Endothelial cell of umbilical vein (primary cell): ENCODE results near the gene TWF2. TPM values are rescaled to one million over a fixed set of nuclear protein-coding genes. Genes with fewer than 3 reads are reported as not detected.

Source experiments
- BruUV-seq: library from RNA; stranded (reverse); fragments of 400-500 nt; replicated peaks from 2 replicates; lab custom pipeline; 2021; lab: Mats Ljungman, UMichigan
- CTCF ChIA-PET: fragments of 300-600, 350-600 bp; sonication (Branson Sonifier 250); formaldehyde crosslinking; loops from one replicate; lab custom pipeline; 2021; ENCODE audit warnings: antibody characterized with exemption, inconsistent platforms; lab: Charles Lee
- POLR2A ChIA-PET: fragments of 300-600, 350-600 bp; sonication (Branson Sonifier 250); formaldehyde crosslinking; loops from one replicate; lab custom pipeline; 2021; ENCODE audit warnings: antibody characterized with exemption, inconsistent platforms; lab: Charles Lee
- DNase-seq: peaks from one replicate; pipeline ENCODE4 v3.0.0-alpha.2; 2011; ENCODE audit warnings: low read depth, low spot score
- FAIRE-seq: peaks from 2 replicates; lab custom pipeline; 2011; peaks lifted over from hg19 to GRCh38; lab: Jason Lieb, UNC
- H2AFZ ChIP-seq: 2 replicates; pipeline ENCODE4 v1.6.0; 2012; ENCODE audit warnings: low read depth, low read length, control low read depth, inconsistent platforms
- H3K27ac ChIP-seq: 2 replicates; pipeline ENCODE4 v1.5.1; 2011; ENCODE audit warnings: low read depth, mild to moderate bottlenecking, control low read depth, low read length, moderate library complexity; ENCODE audit not compliant: insufficient read depth
- H3K27me3 ChIP-seq, 2 experiments: 2 replicates each; pipeline versions ENCODE4 v1.6.0 to v1.6.1; 2011; ENCODE audit warnings: low read length in 2 of 2, mixed read lengths in 1 of 2; ENCODE audit not compliant: control insufficient read depth in 2 of 2, insufficient read depth in 2 of 2
- H3K36me3 ChIP-seq, 2 experiments: 2 replicates in 1 of 2; 3 replicates in 1 of 2; pipeline ENCODE4 v1.5.1; 2011; ENCODE audit warnings: low read length in 2 of 2, mild to moderate bottlenecking in 1 of 2, moderate library complexity in 1 of 2; ENCODE audit not compliant: control insufficient read depth in 2 of 2, insufficient read depth in 2 of 2; ENCODE audit errors: extremely low read depth in 1 of 2
- H3K4me1 ChIP-seq: 3 replicates; pipeline ENCODE4 v1.5.1; 2011; ENCODE audit warnings: mild to moderate bottlenecking, low read length; ENCODE audit not compliant: control insufficient read depth, insufficient read depth; ENCODE audit errors: extremely low read depth
- H3K4me2 ChIP-seq: 2 replicates; pipeline ENCODE4 v1.6.1; 2011; ENCODE audit warnings: low read length, control low read depth, mixed read lengths; ENCODE audit not compliant: insufficient read depth
- H3K4me3 ChIP-seq, 3 experiments: fragments of 200-600 bp in 1 of 3; sonication (generic), shearing (Covaris generic) in 1 of 3; replicated peaks in 1 of 3; 2 replicates each; pipeline ENCODE4 v1.5.1; 2011 to 2016; ENCODE audit warnings: control low read depth in 3 of 3, low read length in 3 of 3, mild to moderate bottlenecking in 2 of 3, inconsistent platforms in 1 of 3, low read depth in 1 of 3, moderate library complexity in 1 of 3; ENCODE audit not compliant: insufficient read depth in 1 of 3
- H3K79me2 ChIP-seq: 2 replicates; pipeline ENCODE4 v1.6.0; 2012; ENCODE audit warnings: low read length, inconsistent platforms; ENCODE audit not compliant: control insufficient read depth, insufficient read depth
- H3K9ac ChIP-seq: replicated peaks from 2 replicates; pipeline ENCODE3; 2011; ENCODE audit warnings: low read length, control low read depth; ENCODE audit not compliant: insufficient read depth; ENCODE audit errors: extremely low read depth
- H3K9me1 ChIP-seq: replicated peaks from 3 replicates; pipeline ENCODE4 v1.6.0; 2011; ENCODE audit warnings: mild to moderate bottlenecking, low read length; ENCODE audit not compliant: control insufficient read depth, insufficient read depth; ENCODE audit errors: extremely low read depth
- H3K9me3 ChIP-seq: replicated peaks from 2 replicates; pipeline ENCODE4 v1.5.1; 2012; ENCODE audit warnings: low read length, inconsistent platforms; ENCODE audit not compliant: control insufficient read depth, insufficient read depth
- H4K20me1 ChIP-seq: replicated peaks from 2 replicates; pipeline ENCODE3; 2011; ENCODE audit warnings: mild to moderate bottlenecking, low read length; ENCODE audit not compliant: control insufficient read depth, insufficient read depth; ENCODE audit errors: extremely low read depth
- EZH2 ChIP-seq: IDR thresholded peaks from 2 replicates; pipeline ENCODE4 v1.6.1; 2012; ENCODE audit warnings: borderline replicate concordance, low read depth, mild to moderate bottlenecking, moderate library complexity, low read length, inconsistent platforms; ENCODE audit not compliant: severe bottlenecking
- FOS ChIP-seq: IDR thresholded peaks from 2 replicates; pipeline ENCODE4 v1.6.1; 2011; ENCODE audit warnings: mild to moderate bottlenecking, low read length, moderate library complexity, borderline replicate concordance; ENCODE audit not compliant: insufficient read depth
- GATA2 ChIP-seq: IDR thresholded peaks from 2 replicates; pipeline ENCODE4 v1.7.0; 2011; ENCODE audit warnings: low read depth, mild to moderate bottlenecking, moderate library complexity, mixed read lengths, low read length; ENCODE audit not compliant: insufficient read length, insufficient read depth
- JUN ChIP-seq: IDR thresholded peaks from 2 replicates; pipeline ENCODE4 v1.6.1; 2011; ENCODE audit warnings: borderline replicate concordance, low read depth; ENCODE audit not compliant: insufficient read length, insufficient read depth
- MYC ChIP-seq: IDR thresholded peaks from one replicate; pipeline ENCODE4 v1.6.1; 2011; ENCODE audit warnings: mild to moderate bottlenecking, low read depth, low read length
- POLR2A ChIP-seq: IDR thresholded peaks from 2 replicates; pipeline ENCODE4 v1.6.1; 2012; ENCODE audit warnings: low read depth, mild to moderate bottlenecking, control low read depth, low read length
- POLR2AphosphoS5 ChIP-seq: IDR thresholded peaks from 2 replicates; pipeline ENCODE4 v1.6.1; 2012; ENCODE audit warnings: low read depth, mild to moderate bottlenecking, control low read depth, low read length, moderate library complexity; ENCODE audit not compliant: insufficient read depth
- dilution Hi-C: fragments of 300-500 bp; cut with MboI; formaldehyde crosslinking; loops from one replicate; pipeline ENCODE4 v1.15.0; 2019; ENCODE audit warnings: low sequenced_read_pairs; ENCODE audit not compliant: extremely low pct_ligation_motif_present
- intact Hi-C: fragments of 100-400 bp; cut with micrococcal nuclease; formaldehyde crosslinking; loops from one replicate; pipeline ENCODE4 v1.10.0; 2022
- polyA plus RNA-seq, 4 experiments: library from polyadenylated mRNA; depleted of rRNA in 3 of 4; stranded (reverse) in 3 of 4; unstranded in 1 of 4; fragments of >200 nt; gene quantifications; 2 replicates each; pipeline versions ENCODE4 v1.2.1 to v1.2.3, GENCODE V29; 2011 to 2012; ENCODE audit warnings: missing spikeins in 1 of 4
- total RNA-seq: library from RNA; stranded (reverse); gene quantifications from 2 replicates; pipeline ENCODE4 v1.2.3, GENCODE V29; 2021
- TF ChIP-seq, protein P1 (sequence below), 2 donors: IDR thresholded peaks; 1 replicate in 1 of 2; 2 replicates in 1 of 2; pipeline ENCODE4 v1.5.1; 2011; ENCODE audit warnings: low read length in 2 of 2, mild to moderate bottlenecking in 2 of 2, moderate library complexity in 2 of 2, control low read depth in 1 of 2, inconsistent platforms in 1 of 2, low read depth in 1 of 2; ENCODE audit not compliant: insufficient read depth in 1 of 2; ENCODE audit errors: extremely low read depth in 1 of 2
- TF ChIP-seq, protein P2 (sequence below): IDR thresholded peaks from 2 replicates; pipeline ENCODE4 v1.6.1; 2011; ENCODE audit not compliant: insufficient read depth, insufficient read length

TWF2 gene
- total and polyA plus RNA-seq, 2 donors (not counting 3 experiments of a cell fraction or from before 2014, with no cell fraction given), result 82.9 to 134 TPM

DNA sequence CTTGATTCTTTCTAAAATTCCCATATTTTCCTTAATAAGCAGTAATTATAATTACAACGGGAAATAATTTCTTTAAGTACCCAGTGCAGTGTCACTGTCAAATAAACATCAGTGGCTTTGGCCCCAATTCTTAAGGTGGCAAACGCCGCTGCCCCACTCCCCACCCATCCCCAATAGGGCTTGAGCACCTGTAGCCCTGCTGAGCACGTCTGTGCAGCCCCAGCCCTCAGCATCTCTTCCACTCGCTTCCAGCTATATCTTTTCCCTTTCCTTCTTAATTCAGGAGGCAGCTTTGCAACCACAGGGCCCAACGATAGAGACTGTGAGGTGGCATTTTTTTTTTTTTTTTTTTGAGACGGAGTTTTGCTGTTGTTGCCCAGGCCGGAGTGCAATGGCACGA, 15.7 kb upstream of the TWF2 start:
- H3K4me3 ChIP-seq, result no peak overlapping the region
- TF ChIP-seq POLR2A, result peak; percentile 25
- TF ChIP-seq, protein P1, sequence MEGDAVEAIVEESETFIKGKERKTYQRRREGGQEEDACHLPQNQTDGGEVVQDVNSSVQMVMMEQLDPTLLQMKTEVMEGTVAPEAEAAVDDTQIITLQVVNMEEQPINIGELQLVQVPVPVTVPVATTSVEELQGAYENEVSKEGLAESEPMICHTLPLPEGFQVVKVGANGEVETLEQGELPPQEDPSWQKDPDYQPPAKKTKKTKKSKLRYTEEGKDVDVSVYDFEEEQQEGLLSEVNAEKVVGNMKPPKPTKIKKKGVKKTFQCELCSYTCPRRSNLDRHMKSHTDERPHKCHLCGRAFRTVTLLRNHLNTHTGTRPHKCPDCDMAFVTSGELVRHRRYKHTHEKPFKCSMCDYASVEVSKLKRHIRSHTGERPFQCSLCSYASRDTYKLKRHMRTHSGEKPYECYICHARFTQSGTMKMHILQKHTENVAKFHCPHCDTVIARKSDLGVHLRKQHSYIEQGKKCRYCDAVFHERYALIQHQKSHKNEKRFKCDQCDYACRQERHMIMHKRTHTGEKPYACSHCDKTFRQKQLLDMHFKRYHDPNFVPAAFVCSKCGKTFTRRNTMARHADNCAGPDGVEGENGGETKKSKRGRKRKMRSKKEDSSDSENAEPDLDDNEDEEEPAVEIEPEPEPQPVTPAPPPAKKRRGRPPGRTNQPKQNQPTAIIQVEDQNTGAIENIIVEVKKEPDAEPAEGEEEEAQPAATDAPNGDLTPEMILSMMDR (IDR thresholded peaks at IDR 0.05; ENCODE audit: extremely low read depth in 1 of 2, insufficient read depth in 1 of 2, low read depth in 1 of 2, low read length in 2 of 2), result no peak
- H3K9me3 ChIP-seq, result no peaks in the 10 kb centered on the region
- no peak overlapping the region for H3K4me2 ChIP-seq
- peaks cover 16% of the 10 kb centered on the region for H3K4me1 ChIP-seq
- POLR2A ChIA-PET, result interaction anchor here (0.6 to 0.7 kb wide), 2 partner anchors 23 to 466 kb away, joined by 5 to 6 read pairs; no protein-coding TSS in a partner anchor
- peaks cover 29% of the 10 kb centered on the region for H3K79me2 ChIP-seq
- H3K9me1 ChIP-seq, result no peaks in the 10 kb centered on the region
- H3K9ac ChIP-seq, result no peak overlapping the region
- peaks cover 31 to 49% of the 10 kb centered on the region in 2 experiments for H3K36me3 ChIP-seq
- H2AFZ ChIP-seq, result no peak overlapping the region
- no peaks in the 10 kb centered on the region for H4K20me1 ChIP-seq
- intact Hi-C loops (no loop called here), dilution Hi-C loops (no loop called here)
- BruUV-seq, result no TSS peak
- no peaks in the 10 kb centered on the region for H3K27me3 ChIP-seq
- no peak overlapping the region for H3K27ac ChIP-seq
- FAIRE-seq, result no peak
- CTCF ChIA-PET, result interaction anchor here (1.1 to 1.4 kb wide), 3 partner anchors 14 to 35 kb away, joined by 3 to 7 read pairs (median 4); no protein-coding TSS in a partner anchor
- DNase-seq, result no peak

DNA sequence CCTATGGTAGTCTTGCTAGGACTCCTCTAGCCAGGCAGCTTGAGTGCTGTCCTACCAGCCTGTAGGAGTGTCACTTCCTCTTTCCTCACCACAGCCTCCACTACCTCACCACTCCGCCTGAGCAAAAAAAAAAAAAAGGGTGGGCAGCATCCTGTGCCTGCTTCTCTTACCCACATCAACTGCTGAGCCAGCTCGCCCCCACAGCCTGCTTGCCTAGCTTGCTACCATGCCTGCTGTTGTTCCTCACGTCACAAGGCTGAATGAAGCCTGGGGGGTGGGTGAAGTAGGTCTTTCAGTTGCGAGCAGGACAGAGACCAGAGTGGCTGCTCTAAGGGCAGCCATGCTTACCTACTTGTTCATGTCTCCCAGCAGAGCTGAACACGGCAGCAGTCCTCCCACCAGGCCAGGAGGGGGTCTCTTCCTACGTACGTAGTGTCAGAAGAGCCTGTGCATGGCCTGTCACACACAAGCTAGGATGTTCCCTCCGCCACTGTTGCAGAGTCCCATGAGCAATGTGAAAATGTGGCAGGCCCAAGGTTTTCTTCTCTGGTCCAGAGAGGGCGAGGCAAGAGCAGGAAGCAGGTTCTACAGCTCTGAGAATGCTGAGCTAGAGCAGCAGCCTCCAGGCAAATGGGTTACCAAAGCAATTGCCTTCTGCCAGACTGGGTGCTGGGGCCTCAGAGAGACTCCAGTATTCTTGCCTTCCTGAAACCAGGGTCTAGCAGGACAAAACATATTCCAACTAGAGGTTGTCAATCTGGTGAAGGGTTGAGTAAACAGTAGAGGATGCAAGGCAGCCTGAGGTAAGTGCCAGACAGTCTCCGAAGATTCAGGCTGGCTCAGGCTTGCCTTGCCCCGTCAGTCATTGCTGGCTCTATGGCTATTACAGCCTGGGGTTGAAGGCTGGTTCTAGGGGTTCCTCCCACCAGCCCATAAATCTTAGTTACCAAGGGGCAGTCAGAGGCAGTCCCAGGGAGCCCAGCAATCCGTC, 14.7 kb upstream of the TWF2 start:
- no peak for FAIRE-seq
- dilution Hi-C loops, result no loop called here
- DNase-seq, result peak; percentile 22
- Histone ChIP-seq H3K4me2 (no peak overlapping the region), H3K9me3 (no peaks in the 10 kb centered on the region), H3K9me1 (no peaks in the 10 kb centered on the region), H3K9ac (no peak overlapping the region), H4K20me1 (no peaks in the 10 kb centered on the region), H3K4me3 (no peak overlapping the region), H3K79me2 (peaks cover 28% of the 10 kb centered on the region), H3K36me3 (peaks cover 26 to 55% of the 10 kb centered on the region in 2 experiments), H3K4me1 (peaks cover 6% of the 10 kb centered on the region), H2AFZ (no peak overlapping the region), H3K27ac (no peak overlapping the region), H3K27me3 (no peaks in the 10 kb centered on the region)
- intact Hi-C loops, result no loop called here
- CTCF ChIA-PET, result interaction anchor here (1.1 to 2.1 kb wide), 6 partner anchors 13 to 82 kb away, joined by 3 to 8 read pairs (median 4); no protein-coding TSS in a partner anchor
- TF ChIP-seq, protein P2, sequence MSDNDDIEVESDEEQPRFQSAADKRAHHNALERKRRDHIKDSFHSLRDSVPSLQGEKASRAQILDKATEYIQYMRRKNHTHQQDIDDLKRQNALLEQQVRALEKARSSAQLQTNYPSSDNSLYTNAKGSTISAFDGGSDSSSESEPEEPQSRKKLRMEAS, result no peak
- no peak for TF ChIP-seq POLR2AphosphoS5
- TF ChIP-seq POLR2A, result no peak
- TF ChIP-seq MYC, result no peak
- no peak for TF ChIP-seq EZH2
- TF ChIP-seq, protein P1 (IDR thresholded peaks at IDR 0.05; ENCODE audit: extremely low read depth in 1 of 2, insufficient read depth in 1 of 2, low read depth in 1 of 2, low read length in 2 of 2), result no peak
- no peak for TF ChIP-seq GATA2
- no peak for TF ChIP-seq JUN
- no peak for TF ChIP-seq FOS
- POLR2A ChIA-PET, result no interaction called here
- BruUV-seq, result no TSS peak
